ENCODE results near the gene CMIP. TPM values are rescaled to one million over a fixed set of nuclear protein-coding genes. Genes with fewer than 3 reads are reported as not detected.
A peak's percentile ranks its signal among the peaks of the same experiment; 100 is the strongest.

CMIP gene
- total RNA-seq, 1 experiment from 2014 or later, result 63.7 TPM

GRCh38 chr16:81437865-81438264 is 6.7 kb upstream of the CMIP start:
- TF ChIP-seq ZNF423 (CRISPR knock-in tag; IDR thresholded peaks at IDR 0.05) (no peak), E2F4 (CRISPR knock-in tag; IDR thresholded peaks at IDR 0.05; ENCODE audit: borderline replicate concordance, low read depth) (no peak), RELA (CRISPR knock-in tag; IDR thresholded peaks at IDR 0.05; ENCODE audit: borderline replicate concordance) (no peak), EMX1 (CRISPR knock-in tag; IDR thresholded peaks at IDR 0.05) (no peak), ZNF281 (CRISPR knock-in tag; IDR thresholded peaks at IDR 0.05) (no peak), ZBTB21 (CRISPR knock-in tag; IDR thresholded peaks at IDR 0.05; ENCODE audit: borderline replicate concordance) (no peak), PRDM15 (CRISPR knock-in tag; IDR thresholded peaks at IDR 0.05) (no peak), GABPB1 (CRISPR knock-in tag; IDR thresholded peaks at IDR 0.05) (no peak), ZMAT4 (CRISPR knock-in tag; IDR thresholded peaks at IDR 0.05) (no peak), PRRX2 (CRISPR knock-in tag; IDR thresholded peaks at IDR 0.05) (no peak), TEAD1 (CRISPR knock-in tag; IDR thresholded peaks at IDR 0.05) (no peak), ATF3 (CRISPR knock-in tag; conservative IDR thresholded peaks at IDR 0.05) (no peak), ERG (CRISPR knock-in tag; IDR thresholded peaks at IDR 0.05) (no peak), FOXK1 (CRISPR knock-in tag; IDR thresholded peaks at IDR 0.05) (no peak)
- DNase-seq (ENCODE audit: low spot score), result no peak
- peak overlapping the region; percentile 23; the same call in 1 of the 2 replicates for H3K27ac Mint-ChIP-seq
- H3K9me3 Mint-ChIP-seq, result no peaks in the 10 kb centered on the region
- ChIA-PET CTCF (no interaction called here), POLR2A (no interaction called here)
- no peaks in the 10 kb centered on the region for H3K36me3 Mint-ChIP-seq
- peaks cover 7% of the 10 kb centered on the region for H3K4me1 Mint-ChIP-seq
- H3K27me3 Mint-ChIP-seq (ENCODE audit: low read depth), result peaks cover 14% of the 10 kb centered on the region
- ATAC-seq, result no peak
- H3K4me3 Mint-ChIP-seq, result no peak overlapping the region

- no peak overlapping the region for H3K4me3 Mint-ChIP-seq
- H3K9me3 Mint-ChIP-seq, result no peaks in the 10 kb centered on the region
- ChIA-PET POLR2A (no interaction called here), CTCF (interaction anchor here (1.1 to 1.4 kb wide), 2 partner anchors 37 to 99 kb away, joined by 3 read pairs; no protein-coding TSS in a partner anchor)
- no peak overlapping the region for H3K27ac Mint-ChIP-seq
- peaks cover 9% of the 10 kb centered on the region for H3K4me1 Mint-ChIP-seq
- ATAC-seq, result no peak
- DNase-seq (ENCODE audit: low spot score), result no peak
- no peaks in the 10 kb centered on the region for H3K36me3 Mint-ChIP-seq
- peaks cover 24% of the 10 kb centered on the region for H3K27me3 Mint-ChIP-seq (ENCODE audit: low read depth)
- TF ChIP-seq FOXP1 (CRISPR knock-in tag; IDR thresholded peaks at IDR 0.05; ENCODE audit: borderline replicate concordance) (no peak), USF1 (CRISPR knock-in tag; IDR thresholded peaks at IDR 0.05) (no peak), ZNF423 (CRISPR knock-in tag; IDR thresholded peaks at IDR 0.05) (no peak), ETV6 (CRISPR knock-in tag; IDR thresholded peaks at IDR 0.05) (no peak), HMGA2 (CRISPR knock-in tag; IDR thresholded peaks at IDR 0.05) (no peak), ZNF671 (CRISPR knock-in tag; IDR thresholded peaks at IDR 0.05) (no peak), TP53 (CRISPR knock-in tag; IDR thresholded peaks at IDR 0.05) (no peak), RELA (CRISPR knock-in tag; IDR thresholded peaks at IDR 0.05; ENCODE audit: borderline replicate concordance) (no peak), FOXP4 (CRISPR knock-in tag; IDR thresholded peaks at IDR 0.05) (no peak), MAX (CRISPR knock-in tag; IDR thresholded peaks at IDR 0.05) (no peak)
Measured at GRCh38 chr16:81440888-81441761, 3.5 kb upstream of the CMIP start.

Data from WTC11 (cell line).